GM23338 (cell line): ENCODE results near the gene LRP1B. TPM values are rescaled to one million over a fixed set of nuclear protein-coding genes. Genes with fewer than 3 reads are reported as not detected.

Experiments used
- ATAC-seq: fragments of 200-7000 bp; cut with Tn5 transposase; 3 replicates; pipeline ENCODE4 v1.9.1; 2020
- DNase-seq: peaks from one replicate; pipeline ENCODE4 v3.0.0-alpha.2; 2015; ENCODE audit warnings: low spot score
- H2AFZ ChIP-seq: fragments of 200-600 bp; sonication (generic); 2 replicates; pipeline ENCODE4 v1.8.0; 2016; ENCODE audit warnings: antibody characterized with exemption, mild to moderate bottlenecking, moderate library complexity
- H3F3A ChIP-seq: fragments of 200-600 bp; sonication (generic); replicated peaks from 2 replicates; pipeline ENCODE4 v1.8.0; 2017; ENCODE audit warnings: antibody characterized with exemption, mixed run types, low read depth
- H3K27ac ChIP-seq: fragments of 200-600 bp; sonication (generic); 2 replicates; pipeline ENCODE4 v1.6.1; 2016; ENCODE audit warnings: low read depth
- H3K27me3 ChIP-seq: fragments of 200-600 bp; sonication (generic); 2 replicates; pipeline ENCODE4 v1.8.0; 2016; ENCODE audit warnings: mild to moderate bottlenecking, mixed run types, moderate library complexity; ENCODE audit not compliant: insufficient read depth
- H3K36me3 ChIP-seq: fragments of 200-600 bp; sonication (generic); 2 replicates; pipeline ENCODE4 v1.8.0; 2016; ENCODE audit warnings: mild to moderate bottlenecking; ENCODE audit not compliant: insufficient read depth
- H3K4me1 ChIP-seq: fragments of 200-600 bp; sonication (generic); 2 replicates; pipeline ENCODE4 v1.8.0; 2016; ENCODE audit warnings: mild to moderate bottlenecking, moderate library complexity; ENCODE audit not compliant: insufficient read depth
- H3K4me2 ChIP-seq: fragments of 200-600 bp; sonication (generic); 2 replicates; pipeline ENCODE4 v1.7.1; 2017; ENCODE audit warnings: mixed run types
- H3K4me3 ChIP-seq: fragments of 200-600 bp; sonication (generic); 2 replicates; pipeline ENCODE4 v1.6.1; 2016; ENCODE audit warnings: mixed run types
- H3K79me2 ChIP-seq: fragments of 200-600 bp; sonication (generic); replicated peaks from 2 replicates; pipeline ENCODE4 v1.8.0; 2017; ENCODE audit warnings: mild to moderate bottlenecking; ENCODE audit not compliant: insufficient read depth
- H3K9me2 ChIP-seq: fragments of 200-600 bp; sonication (generic); 2 replicates; pipeline ENCODE4 v1.8.0; 2017; ENCODE audit not compliant: insufficient read depth
- H4K20me1 ChIP-seq: fragments of 200-600 bp; sonication (generic); replicated peaks from 2 replicates; pipeline ENCODE4 v1.8.0; 2017; ENCODE audit warnings: mild to moderate bottlenecking; ENCODE audit not compliant: insufficient read depth
- H3K27ac Mint-ChIP-seq: 2 replicates; pipeline ENCODE4 v1.8.0; 2020; ENCODE audit warnings: inconsistent platforms, mild to moderate bottlenecking, moderate library complexity, mixed read lengths
- H3K27me3 Mint-ChIP-seq: 3 replicates; pipeline ENCODE4 v1.8.0; 2022; ENCODE audit warnings: low read depth, mild to moderate bottlenecking, moderate library complexity, mixed read lengths, inconsistent platforms; ENCODE audit not compliant: insufficient read depth, poor library complexity
- H3K36me3 Mint-ChIP-seq: 3 replicates; pipeline ENCODE4 v1.8.0; 2021; ENCODE audit warnings: low read depth, mild to moderate bottlenecking, inconsistent platforms, moderate library complexity, mixed read lengths
- H3K4me1 Mint-ChIP-seq: 3 replicates; pipeline ENCODE4 v1.8.0; 2020; ENCODE audit warnings: mild to moderate bottlenecking, inconsistent platforms, mixed read lengths
- H3K4me3 Mint-ChIP-seq: 3 replicates; pipeline ENCODE4 v1.8.0; 2021; ENCODE audit warnings: moderate library complexity, mild to moderate bottlenecking, inconsistent platforms, mixed read lengths
- H3K9me3 Mint-ChIP-seq: 3 replicates; pipeline ENCODE4 v1.8.0; 2020; ENCODE audit warnings: moderate library complexity, mild to moderate bottlenecking, inconsistent platforms, mixed read lengths
- CREB1 ChIP-seq: fragments of 250-450 bp; sonication (Bioruptor Pico); IDR thresholded peaks from 2 replicates; pipeline ENCODE4 v1.5.0; 2020; ENCODE audit warnings: low read depth, mild to moderate bottlenecking, moderate library complexity
- CTCF ChIP-seq, 2 experiments: fragments of 200-600 bp in 1 of 2; sonication (generic) in 1 of 2; conservative IDR thresholded peaks; 2 replicates each; pipeline versions ENCODE4 v1.5.1 to v1.6.1; 2016 to 2017; ENCODE audit warnings: antibody characterized with exemption in 2 of 2, low read depth in 2 of 2, mild to moderate bottlenecking in 2 of 2, moderate library complexity in 1 of 2
- ETS1 ChIP-seq: IDR thresholded peaks from 2 replicates; pipeline ENCODE4 v1.6.1; 2016; ENCODE audit warnings: antibody characterized with exemption
- EZH2 ChIP-seq: fragments of 200-600 bp; sonication (generic); IDR thresholded peaks from one replicate; pipeline ENCODE4 v1.8.0; 2017; ENCODE audit warnings: antibody characterized with exemption, mild to moderate bottlenecking, low read depth; ENCODE audit not compliant: unreplicated experiment
- EZH2phosphoT487 ChIP-seq: fragments of 200-600 bp; sonication (generic); IDR thresholded peaks from one replicate; pipeline ENCODE4 v1.8.1; 2018; ENCODE audit warnings: antibody characterized with exemption; ENCODE audit not compliant: unreplicated experiment
- JUNB ChIP-seq: IDR thresholded peaks from one replicate; pipeline ENCODE4 v1.6.1; 2016; ENCODE audit warnings: antibody characterized with exemption; ENCODE audit not compliant: unreplicated experiment
- NANOG ChIP-seq: IDR thresholded peaks from 2 replicates; pipeline ENCODE4 v1.6.1; 2016; ENCODE audit warnings: antibody characterized with exemption, borderline replicate concordance
- POLR2AphosphoS5 ChIP-seq: IDR thresholded peaks from 2 replicates; pipeline ENCODE4 v1.6.1; 2016; ENCODE audit warnings: antibody characterized with exemption, low read depth
- REST ChIP-seq: IDR thresholded peaks from one replicate; pipeline ENCODE4 v1.6.1; 2018; ENCODE audit warnings: antibody characterized with exemption; ENCODE audit not compliant: unreplicated experiment
- STAT1 ChIP-seq: IDR thresholded peaks from one replicate; pipeline ENCODE4 v1.6.1; 2016; ENCODE audit warnings: antibody characterized with exemption; ENCODE audit not compliant: unreplicated experiment
- ZNF114 ChIP-seq: fragments of 250-450 bp; sonication (Bioruptor Pico); IDR thresholded peaks from 2 replicates; pipeline ENCODE4 v1.5.0; 2020; ENCODE audit warnings: mild to moderate bottlenecking, moderate library complexity
- ZNF331 ChIP-seq: fragments of 250-450 bp; sonication (Bioruptor Pico); IDR thresholded peaks from 2 replicates; pipeline ENCODE4 v1.5.0; 2020; ENCODE audit warnings: low read depth, mild to moderate bottlenecking, moderate library complexity
- ZNF462 ChIP-seq: fragments of 250-450 bp; sonication (Bioruptor Pico); IDR thresholded peaks from 2 replicates; pipeline ENCODE4 v1.5.0; 2020; ENCODE audit warnings: mild to moderate bottlenecking, moderate library complexity
- polyA plus RNA-seq: library from polyadenylated mRNA; unstranded; fragments of >200 nt; fragmentation: Nextera tagmentation; extraction: Ambion mirVana; gene quantifications from 2 replicates; pipeline ENCODE4 v1.2.1, GENCODE V29; 2016
- total RNA-seq: library from RNA; depleted of rRNA; stranded (reverse); fragments of >200 nt; shearing (Covaris generic); gene quantifications from 2 replicates; pipeline ENCODE4 v1.2.3, GENCODE V29; 2014

The LRP1B gene
- total and polyA plus RNA-seq, 2 experiments from 2014 or later = 0.15 to 0.97 TPM

- no peak overlapping the region for H2AFZ ChIP-seq
- Mint-ChIP-seq H3K9me3 (no peaks in the 10 kb centered on the region), H3K36me3 (no peaks in the 10 kb centered on the region), H3K27ac (no peak overlapping the region), H3K27me3 (peaks cover 2% of the 10 kb centered on the region), H3K4me1 (no peaks in the 10 kb centered on the region), H3K4me3 (no peak overlapping the region)
- no peaks in the 10 kb centered on the region for H4K20me1 ChIP-seq
- no peaks in the 10 kb centered on the region for H3K79me2 ChIP-seq
- H3K4me1 ChIP-seq = no peaks in the 10 kb centered on the region
- no peaks in the 10 kb centered on the region for H3K36me3 ChIP-seq
- no peak for ATAC-seq
- H3K9me2 ChIP-seq = no peaks in the 10 kb centered on the region
- no peak overlapping the region for H3K4me3 ChIP-seq
- H3K27ac ChIP-seq = no peak overlapping the region
- H3K27me3 ChIP-seq = no peaks in the 10 kb centered on the region
- TF ChIP-seq REST = no peak
- no peak for TF ChIP-seq CREB1 (CRISPR knock-in tag)
- TF ChIP-seq ETS1 = no peak
- TF ChIP-seq STAT1 = no peak
- TF ChIP-seq NANOG = no peak
- TF ChIP-seq EZH2 = no peak
- no peak for TF ChIP-seq CTCF (conservative IDR thresholded peaks at IDR 0.05; ENCODE audit: low read depth in 2 of 2)
- no peak for TF ChIP-seq ZNF114 (CRISPR knock-in tag)
- no peak for TF ChIP-seq ZNF331
- TF ChIP-seq ZNF462 = no peak
- TF ChIP-seq POLR2AphosphoS5 = no peak
- no peak for TF ChIP-seq EZH2phosphoT487
- no peak for TF ChIP-seq JUNB
- no peak overlapping the region for H3K4me2 ChIP-seq
- no peak for DNase-seq
- no peaks in the 10 kb centered on the region for H3F3A ChIP-seq
Observed at GRCh38 chr2:140589273-140589672, 1541.5 kb downstream of the LRP1B start.
